Suppressor macrophage (primary cell): ENCODE results near the gene MYH11.
"Not testable (repeated sequence)": the region's sequence is repeated elsewhere in the genome, so short reads cannot be mapped to it uniquely, and the experiment has no call there.

Experiments
- DNase-seq, 4 experiments: peaks; one replicate each; pipeline ENCODE4 v3.0.0-alpha.2; 2020 to 2022

MYH11 gene

DNA sequence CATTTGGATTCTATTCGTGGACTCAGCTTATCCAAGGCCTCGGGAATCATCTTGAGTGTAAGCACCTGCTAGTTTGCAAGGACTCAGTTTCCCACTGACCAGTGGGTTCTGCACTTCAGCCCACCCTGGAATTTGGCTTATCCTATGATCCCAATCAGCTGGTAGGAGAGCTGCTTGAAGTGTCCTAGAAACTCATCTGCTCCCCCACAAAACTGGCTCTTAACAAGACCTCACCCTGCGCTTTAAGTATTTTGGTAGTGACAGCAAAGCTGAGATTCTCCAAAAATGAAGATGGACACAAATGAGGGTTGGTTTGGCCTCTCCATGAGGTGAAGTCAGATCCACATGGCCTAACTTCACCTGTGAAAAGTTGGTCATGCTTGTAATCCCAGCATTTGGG, 149.5 kb downstream of the MYH11 start:
- DNase-seq: no peak

DNA sequence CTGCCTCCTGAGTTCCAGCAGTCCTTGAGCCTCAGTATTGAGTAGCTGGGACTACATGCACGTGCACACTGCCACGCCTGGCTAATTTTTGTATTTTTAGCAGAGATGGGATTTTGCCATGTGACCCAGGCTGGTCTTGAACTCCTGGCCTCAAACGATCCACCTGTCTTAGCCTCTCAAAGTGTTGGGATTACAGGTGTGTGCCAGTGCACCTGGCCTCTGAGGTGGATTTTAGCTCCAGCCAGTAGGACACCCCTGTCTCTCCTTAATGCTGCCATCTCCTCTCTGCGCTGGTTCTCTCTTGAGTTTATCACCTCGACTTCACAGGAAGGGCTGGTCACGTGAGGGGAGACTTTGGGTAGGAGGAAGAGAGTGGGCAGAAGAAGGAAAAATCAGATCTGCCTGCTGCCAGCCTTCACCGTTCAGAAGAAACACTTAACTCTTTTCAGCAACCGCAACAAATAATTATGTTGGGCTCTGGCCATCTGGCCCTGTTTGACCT, 151.7 kb downstream of the MYH11 start:
- DNase-seq: peak in 3 of 4 experiments; percentile 6 to 29 (median 19)

DNA sequence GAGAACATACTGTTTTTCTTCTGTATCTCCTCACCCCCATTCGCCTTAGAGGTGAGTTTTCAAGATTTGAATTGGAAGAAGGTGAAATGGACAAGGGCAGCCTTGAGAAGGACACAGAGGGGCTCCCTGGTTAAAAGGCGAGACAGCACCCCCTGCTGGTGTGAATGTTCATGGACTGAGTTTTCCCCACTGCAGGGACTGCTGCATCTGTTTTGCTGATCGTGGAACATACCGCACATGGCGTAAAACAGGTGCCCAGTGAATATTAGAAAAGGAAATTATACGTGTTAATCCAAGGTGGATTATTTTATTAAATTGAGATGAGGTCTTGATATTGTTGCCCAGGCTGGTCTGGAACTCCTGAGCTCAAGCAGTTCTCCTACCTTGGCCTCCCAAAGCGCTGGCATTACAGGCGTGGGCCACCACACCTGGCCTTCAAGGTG, 152.3 kb downstream of the MYH11 start:
- peak; percentile 76 to 88 (median 84) for DNase-seq

DNA sequence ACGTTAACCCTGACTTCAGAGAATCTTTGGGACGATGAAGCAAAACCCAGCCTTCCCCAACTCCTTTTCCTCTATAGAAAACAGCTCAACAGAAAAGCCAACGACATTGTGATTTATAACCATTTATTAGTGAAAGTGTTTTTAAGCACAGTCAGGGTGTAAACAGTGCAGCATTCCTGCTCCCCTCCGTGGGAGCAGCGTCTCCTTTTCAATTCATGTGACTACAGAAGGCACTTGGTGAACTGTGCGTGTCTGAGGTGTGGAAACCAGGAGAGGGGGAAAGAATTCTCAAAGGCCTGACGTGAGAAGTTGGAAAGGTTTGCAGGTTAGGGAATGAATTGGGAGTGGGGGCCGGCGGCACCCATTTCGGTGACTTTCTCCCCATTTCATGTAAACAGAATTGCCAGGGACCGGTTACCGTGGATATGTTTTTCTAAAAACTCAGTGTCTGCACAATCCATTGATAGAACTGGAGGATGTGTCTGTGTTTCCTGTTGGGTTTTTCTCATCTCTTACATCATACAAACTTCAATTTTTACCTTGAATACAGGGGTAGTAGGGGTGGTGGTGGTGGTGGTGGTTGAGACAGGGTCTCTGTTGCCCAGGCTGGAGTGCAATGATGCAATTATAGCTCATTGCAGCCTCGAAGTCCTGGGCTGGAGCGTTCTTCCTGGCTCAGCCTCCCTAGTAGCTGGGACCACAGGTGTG, 153.6 kb downstream of the MYH11 start:
- no peak for DNase-seq

DNA sequence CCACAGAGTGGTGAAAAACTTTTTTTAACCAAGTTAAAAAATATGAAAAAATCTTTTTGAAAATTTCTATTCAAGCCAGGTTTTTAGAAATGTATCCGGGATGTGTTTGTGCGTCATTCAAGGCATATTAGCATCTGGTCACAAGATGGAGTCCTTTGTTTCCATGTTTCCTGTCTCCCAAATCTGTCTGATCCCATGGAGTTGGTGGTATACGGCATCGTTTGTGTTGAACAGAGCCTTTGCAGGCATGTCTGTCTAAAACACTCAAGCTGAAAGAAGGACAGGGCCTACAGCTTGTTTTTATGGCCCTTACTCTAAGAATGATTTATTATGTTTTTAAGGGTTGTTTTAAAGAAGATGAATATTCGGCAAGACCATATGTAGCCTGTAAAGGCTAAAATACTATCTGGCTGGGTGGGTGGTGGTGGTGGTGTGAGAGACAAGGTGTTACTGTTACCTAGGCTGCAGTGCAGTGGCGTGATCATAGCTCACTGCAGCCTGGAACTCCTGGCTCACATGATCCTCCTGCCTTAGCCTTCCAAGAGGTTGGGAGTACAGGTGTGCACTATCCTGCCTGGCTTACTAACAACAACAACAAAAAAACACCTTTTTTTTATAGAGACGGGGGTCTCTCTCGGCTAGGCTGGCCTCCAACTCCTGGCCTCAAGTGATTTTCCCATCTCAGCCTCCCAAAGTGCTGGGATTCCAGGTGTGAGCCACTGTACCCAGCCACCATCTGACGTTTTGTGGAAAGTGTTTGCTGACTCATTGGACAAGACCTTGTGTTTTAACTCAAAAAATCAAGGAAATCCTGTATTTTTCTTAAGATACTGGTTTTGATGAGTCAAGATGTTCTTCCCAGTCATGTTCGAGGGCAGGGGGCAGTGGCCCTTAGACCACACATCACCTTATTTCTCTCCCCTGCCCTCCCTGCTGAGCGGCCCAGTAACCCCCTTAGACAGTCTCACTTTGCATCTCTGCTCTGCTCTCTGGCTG, 154.6 kb downstream of the MYH11 start:
- DNase-seq: no peak

DNA sequence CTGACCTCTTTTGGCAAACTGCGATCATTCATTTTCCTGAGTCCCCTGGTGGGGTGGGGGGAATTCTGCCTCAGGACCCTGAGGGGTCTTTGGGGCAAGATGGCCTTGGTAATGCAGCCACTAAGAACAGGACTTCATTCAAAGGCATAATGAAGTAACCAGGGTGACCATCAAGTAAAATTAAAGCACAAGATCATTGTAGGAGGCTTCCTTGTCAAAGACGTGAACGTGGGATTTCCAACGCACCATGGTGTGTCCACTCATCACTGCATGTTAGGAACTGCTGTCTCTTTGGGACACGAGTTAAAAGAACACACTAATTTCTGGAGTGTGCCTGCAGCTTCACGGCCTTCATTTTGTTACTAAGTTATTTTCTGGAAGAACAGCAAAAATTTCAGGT, 155.5 kb downstream of the MYH11 start:
- no peak for DNase-seq

DNA sequence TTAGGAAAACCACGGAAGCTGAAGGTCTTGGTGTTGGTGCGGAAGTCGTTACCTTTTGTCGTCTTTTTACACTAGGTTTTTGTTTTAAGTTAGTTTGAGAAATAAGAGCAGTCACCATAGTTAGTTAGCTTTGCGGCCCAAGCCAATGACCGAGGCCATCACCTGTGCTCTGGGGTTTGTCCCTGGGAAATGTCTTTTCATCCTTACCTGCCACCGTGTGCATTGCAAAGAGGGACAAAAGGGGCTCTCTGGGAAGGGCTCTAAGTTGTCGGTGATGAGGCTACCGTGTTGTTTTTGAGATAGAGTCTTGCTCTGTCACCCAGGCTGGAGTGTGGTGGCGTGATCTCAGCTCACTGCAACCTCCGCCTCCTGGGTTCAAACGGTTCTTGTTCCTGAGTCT, 157.0 kb downstream of the MYH11 start:
- no peak for DNase-seq

DNA sequence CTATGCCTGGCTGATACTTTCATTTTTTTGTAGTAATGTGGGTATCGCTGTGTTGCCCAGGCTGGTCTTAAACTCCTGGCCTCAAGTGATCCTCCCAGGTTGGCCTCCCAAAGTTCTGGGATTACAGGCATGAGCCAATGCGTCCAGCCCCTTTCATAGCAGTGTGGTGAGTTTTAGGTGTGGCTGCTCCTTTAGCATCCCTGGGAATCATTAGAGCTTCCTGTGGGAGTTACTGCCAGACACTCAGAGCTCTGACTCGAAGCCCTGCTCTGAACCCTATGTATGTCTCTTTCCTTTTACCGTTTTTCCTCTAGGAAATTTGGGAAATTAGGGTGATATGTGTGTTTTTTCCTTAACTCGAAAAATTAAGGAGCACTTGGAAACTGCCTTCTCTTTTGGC, 162.3 kb downstream of the MYH11 start:
- DNase-seq: no peak

DNA sequence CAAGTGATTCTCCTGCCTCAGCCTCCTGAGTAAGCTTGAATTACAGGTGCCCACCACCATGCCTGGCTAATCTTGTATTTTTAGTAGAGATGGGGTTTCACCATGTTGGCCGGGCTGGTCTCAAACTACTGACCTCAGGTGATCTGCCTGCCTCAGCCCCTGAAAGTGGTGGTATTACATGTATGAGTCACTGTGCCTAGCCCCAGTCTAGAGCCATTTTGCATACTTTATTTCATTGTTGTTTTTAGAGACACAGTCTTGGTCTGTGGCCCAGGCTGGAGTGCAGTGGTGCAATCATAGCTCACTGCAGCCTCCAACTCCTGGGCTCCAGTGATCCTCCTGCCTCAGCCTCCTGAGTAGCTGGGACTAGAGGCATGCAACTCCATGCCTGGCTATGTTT, 164.3 kb downstream of the MYH11 start:
- not testable (repeated sequence) for DNase-seq

DNA sequence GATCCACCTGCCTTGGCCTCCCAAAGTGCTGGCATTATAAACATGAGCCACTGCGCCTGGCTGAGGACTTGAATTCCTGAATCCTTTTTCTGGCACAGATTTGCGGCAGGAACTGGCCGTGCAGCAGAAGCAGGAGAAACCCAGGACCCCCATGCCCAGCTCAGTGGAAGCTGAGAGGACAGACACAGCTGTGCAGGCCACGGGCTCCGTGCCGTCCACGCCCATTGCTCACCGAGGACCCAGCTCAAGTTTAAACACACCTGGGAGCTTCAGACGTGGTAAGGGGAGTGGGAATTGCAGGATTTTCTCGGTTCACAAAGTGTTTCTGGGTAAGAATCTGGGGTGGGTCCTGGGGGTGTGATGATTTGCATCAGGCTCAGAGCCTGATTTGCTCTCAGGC, 165.8 kb downstream of the MYH11 start:
- DNase-seq: no peak

DNA sequence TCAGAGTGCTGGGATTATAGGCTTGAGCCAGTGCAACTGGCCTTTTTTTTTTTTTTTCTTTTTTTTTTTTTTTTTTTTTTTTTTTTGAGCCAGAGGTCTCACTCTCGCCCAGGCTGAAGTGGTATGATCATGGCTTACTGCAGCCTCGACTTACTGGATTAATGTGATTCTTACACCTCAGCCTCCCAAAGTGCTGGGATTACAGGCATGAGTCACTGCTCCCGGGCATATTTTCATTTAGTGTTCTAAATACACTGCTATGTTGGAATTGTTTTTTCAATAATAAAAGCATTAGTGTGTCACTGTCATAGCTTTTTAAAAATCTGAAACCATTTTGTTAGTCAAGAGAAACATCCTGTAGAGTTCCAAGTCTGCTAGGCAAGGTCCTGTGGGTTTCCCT, 166.5 kb downstream of the MYH11 start:
- DNase-seq: no peak

DNA sequence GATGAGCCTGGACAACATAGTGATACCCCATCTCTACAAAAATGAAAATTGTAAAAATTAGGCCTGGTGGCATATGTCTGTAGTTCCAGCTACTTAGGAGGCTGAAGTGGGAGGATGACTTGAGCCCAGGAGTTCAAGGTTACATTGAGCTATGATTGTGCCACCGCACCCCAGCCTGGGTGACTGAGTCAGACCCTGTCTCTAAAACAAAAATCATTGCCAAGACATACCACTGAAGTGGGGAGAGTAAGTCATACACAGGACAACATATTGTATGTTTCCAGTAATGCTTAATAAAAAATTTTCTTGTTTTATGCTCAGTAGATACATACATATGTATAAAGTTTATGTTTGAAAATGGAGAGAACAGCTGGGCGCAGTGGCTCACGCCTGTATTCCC, 167.5 kb downstream of the MYH11 start:
- no peak for DNase-seq

DNA sequence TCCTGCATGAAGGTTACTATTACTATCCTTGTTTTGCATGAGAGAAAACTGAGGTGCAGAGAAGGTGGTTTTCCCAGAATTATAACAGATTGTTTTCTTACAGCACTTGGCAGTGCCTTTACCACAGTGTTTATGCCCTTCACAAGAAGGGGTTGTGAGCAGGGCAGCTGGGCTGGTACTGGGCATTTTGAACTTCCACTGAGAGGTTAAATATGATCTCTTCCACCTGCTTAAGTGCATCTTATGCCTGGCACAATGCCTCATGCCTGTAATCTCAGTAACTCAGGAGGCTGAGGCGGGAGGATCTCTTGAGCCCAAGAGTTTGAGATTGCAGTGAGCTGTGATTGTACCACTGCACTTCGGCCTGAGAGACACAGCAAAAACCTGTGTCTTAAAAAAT, 170.5 kb downstream of the MYH11 start:
- no peak for DNase-seq

DNA sequence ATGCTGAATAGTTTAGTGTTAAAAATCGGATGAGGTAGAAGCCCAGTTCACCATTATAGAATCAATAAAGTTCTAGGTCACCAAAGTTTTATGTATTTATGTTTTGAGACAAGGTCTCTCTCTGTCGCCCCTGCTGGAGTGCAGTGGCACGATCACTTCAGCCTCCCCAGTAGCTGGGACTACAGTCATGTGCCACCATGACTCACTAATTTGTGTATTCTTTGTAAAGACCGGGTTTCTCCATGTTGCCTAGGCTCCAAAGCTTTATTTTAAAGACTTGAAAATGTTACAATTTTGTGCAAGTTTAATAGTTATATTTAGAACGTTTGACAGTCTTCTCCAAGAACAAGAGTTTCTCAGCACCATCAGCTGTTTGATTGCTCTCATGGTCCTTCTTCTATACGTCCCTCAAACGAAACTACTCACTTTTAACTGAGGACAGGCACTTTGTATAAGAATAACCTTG, 174.7 kb downstream of the MYH11 start:
- DNase-seq: peak; percentile 79 to 90 (median 88)

DNA sequence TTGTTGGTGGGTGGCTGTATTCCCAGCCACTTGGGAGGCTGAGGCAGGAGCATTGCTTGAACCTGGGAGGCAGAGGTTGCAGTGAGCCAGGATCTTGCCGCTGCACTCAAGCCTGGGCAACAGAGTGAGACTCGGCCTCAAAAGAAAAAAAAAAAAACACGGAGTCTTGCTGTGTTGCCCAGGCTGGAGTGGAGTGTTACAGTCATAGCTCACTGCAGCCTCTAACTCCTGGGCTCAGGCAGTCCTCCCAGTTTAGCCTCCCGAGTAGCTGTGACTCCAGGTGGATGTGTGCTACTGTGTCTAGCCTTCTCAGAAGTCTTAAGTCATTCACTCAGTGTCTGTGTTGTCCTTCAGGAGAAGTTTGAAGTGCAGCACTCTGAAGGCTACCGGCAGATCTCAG, 179.4 kb downstream of the MYH11 start:
- no peak for DNase-seq

DNA sequence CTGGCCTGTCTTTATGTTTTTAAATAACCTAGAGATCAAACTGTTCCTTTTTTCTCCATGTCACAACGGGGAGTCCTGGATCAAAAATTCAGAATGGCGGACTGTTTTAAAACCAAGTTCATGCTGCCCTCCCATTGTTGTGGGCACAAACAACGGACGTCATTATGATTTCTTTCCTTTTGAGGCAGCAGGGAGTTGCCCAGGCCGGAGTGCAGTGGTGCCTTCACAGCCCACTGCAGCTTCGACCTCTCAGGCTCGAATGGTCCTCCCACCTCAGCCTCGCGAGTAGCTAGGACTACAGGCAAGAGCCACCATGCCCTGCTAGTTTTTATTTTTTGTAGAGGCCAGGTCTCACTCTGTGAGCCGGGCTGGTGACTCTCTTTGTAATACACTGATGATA, 180.3 kb downstream of the MYH11 start:
- no peak for DNase-seq

DNA sequence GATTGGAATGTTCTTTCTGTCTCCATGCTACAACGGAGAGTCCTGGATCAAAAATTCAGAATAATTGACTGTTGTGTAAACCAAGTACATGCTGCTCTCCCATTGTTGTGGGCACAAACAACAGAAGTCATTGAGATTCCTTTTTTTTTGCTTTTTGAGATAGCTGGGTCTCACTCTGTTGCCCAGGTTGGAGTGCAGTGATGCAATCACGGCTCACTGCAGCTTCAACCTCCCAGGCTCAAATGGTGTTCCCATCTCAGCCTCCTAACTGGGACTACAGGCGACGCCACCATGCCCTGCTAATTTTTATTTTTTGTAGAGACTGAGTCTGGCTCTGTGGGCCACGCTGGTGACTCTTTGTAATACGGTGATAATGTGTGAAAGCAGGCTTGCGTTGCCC, 182.3 kb downstream of the MYH11 start:
- DNase-seq: no peak

DNA sequence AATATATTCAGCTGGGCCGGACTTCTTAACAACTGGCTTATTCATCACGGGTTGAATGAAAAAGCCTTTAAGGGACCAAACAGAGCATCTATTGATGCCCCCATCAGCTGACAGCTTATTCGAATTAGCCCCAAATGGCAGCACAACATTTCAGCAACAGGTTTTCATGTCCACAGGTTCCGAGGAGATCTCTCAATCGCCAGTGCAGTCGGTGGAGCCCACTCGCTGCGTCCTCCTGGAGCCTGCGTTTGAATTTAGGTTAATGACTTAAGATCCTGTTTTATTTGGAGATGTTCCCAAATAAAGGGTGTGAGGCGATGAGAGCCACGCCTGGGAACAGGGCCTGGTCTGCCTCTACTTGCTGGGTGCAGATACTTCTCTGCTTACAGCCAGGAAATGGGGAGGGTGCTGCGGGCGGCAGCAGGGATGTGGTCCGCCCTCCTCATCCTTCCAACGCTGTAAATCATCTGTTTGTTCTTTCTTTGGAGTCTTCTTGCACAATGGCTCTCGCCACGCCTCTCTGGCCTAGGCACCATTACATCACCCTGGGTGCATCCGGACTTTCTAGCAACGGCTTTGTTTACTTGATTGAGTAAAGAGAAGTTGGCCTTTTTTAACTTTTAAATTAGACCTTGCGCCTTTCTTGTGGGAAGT, 184.2 kb downstream of the MYH11 start:
- peak; percentile 95 to 98 (median 96) for DNase-seq

DNA sequence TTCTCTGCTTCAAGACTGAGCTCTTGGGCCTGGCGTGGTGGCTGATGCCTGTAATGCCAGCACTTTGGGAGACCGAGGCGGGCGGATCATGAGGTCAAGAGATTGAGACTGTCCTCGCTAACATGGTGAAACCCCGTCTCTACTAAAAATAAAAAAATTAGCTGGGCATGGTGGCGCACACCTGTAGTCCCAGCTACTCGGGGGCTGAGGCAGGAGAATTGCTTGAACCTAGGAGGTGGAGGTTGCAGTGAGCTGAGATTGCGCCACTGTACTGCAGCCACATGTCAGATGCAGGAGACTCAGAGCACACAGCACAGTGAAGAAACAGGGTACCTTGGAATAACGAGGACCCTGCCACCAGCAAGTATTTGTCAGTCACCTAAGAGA, 184.7 kb downstream of the MYH11 start:
- DNase-seq: not testable (repeated sequence)

DNA sequence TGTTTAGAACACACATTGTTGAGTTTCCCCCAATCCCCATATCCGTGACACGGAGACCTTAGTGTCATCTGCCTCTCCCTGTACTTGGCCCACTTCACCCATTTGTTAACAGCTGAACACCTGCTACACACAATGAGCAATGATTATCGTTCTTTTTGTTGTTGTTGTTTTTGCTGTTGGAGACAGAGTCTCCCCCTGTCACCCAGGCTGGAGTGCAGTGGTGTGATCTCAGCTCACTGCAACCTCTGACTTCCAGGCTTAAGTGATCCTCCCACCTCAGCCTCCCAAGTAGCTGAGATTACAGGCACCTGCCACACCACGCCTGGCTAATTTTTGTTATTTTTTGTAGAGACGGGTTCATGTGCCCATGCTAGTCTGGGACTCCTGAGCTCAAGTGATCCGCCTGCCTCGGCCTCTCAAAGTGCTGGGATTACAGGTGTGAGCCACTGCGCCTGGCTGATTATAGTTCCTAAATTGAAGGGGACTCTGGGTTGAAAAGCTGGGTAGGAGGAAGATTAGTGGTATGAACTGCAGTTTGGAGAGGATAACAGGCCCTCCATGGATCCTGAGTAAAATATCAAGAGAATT, 185.2 kb downstream of the MYH11 start:
- no peak for DNase-seq

DNA sequence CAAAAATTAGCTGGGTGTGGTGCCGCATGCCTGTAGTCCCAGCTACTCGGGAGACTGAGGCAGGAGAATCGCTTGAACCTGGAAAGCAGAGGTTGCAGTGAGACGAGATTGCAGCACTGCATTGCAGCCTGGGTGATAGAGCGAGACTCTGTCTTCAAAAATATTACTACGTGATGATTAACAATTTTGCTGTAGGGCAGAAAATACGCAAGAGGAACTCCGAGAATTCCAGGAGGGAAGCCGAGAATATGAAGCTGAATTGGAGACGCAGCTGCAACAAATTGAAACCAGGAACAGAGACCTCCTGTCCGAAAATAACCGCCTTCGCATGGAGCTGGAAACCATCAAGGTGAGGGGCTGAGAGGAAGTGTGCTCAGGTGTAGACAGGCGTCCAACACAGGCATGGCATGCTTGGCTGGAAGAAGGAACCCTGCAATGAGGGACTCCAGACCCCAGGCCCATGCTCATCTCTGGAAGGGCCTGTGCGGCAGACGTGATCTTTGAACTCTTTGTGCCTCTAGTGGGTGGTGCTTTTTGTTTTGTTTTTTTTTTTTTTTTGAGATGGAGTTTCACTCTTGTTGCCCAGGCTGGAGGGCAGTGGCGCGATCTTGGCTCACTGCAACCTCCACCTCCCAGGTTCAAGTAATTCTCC, 189.6 kb downstream of the MYH11 start:
- DNase-seq: no peak

DNA sequence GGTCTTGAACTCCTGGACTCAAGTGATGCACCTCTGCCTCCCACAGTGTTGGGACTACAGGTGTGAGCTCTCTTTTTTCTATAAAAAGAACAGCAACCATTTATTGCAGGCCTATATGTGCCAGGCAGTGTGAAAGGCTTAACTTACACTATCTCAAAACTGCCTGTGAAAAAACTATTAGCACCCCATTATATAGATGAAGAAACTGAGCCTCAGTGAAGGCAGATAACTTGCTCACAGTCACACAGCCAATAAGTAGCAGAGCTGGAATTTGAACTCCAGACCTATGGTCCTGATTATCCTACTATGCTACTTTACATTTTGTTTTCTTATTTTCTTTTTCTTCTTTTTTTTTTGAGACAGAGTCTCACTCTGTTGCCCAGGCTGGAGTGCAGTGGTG, 191.7 kb downstream of the MYH11 start:
- DNase-seq: no peak
